ENCODE measurements around the gene RAD51. TPM values are rescaled to one million over a fixed set of nuclear protein-coding genes. Genes with fewer than 3 reads are reported as not detected.

RAD51 gene
- total and polyA plus RNA-seq, 2 of the 8 experiments (the other 6 are each of a cell fraction or from before 2014, with no cell fraction given): 32.2 to 42.4 TPM

GRCh38 chr15:40768521-40769273, 73.7 kb downstream of the RAD51 start (continued):
- no peak for TF ChIP-seq GABPA (IDR thresholded peaks at IDR 0.05; ENCODE audit: borderline replicate concordance, insufficient read depth, low read length)
- TF ChIP-seq KDM4A (IDR thresholded peaks at IDR 0.05; ENCODE audit: low read depth, low read length, severe bottlenecking): no peak
- no peak for TF ChIP-seq TBP (IDR thresholded peaks at IDR 0.05; ENCODE audit: low read depth, low read length)
- TF ChIP-seq POU5F1 (IDR thresholded peaks at IDR 0.05; ENCODE audit: low read depth, low read length): no peak
